ENCODE results near the gene FKBP9.

Gene FKBP9

GRCh38 chr7:33044401-33044718, 87.1 kb downstream of the FKBP9 start:
- no peak for DNase-seq (ENCODE audit: low read depth)
- 0 out of 2 replicates have a peak, but pooled peaks have one; percentile 12 for TF ChIP-seq CTCF (conservative IDR thresholded peaks at IDR 0.05; ENCODE audit: low read length)

GRCh38 chr7:33044986-33045385, 87.7 kb downstream of the FKBP9 start:
- DNase-seq (ENCODE audit: low read depth), result peak; percentile 43
- TF ChIP-seq CTCF (conservative IDR thresholded peaks at IDR 0.05; ENCODE audit: low read length), result no peak
- H3K4me3 ChIP-seq (ENCODE audit: low read length), result no peak overlapping the region

More at GRCh38 chr7:33044401-33044718, 87.1 kb downstream of the FKBP9 start:
- no peak overlapping the region for H3K4me3 ChIP-seq (ENCODE audit: low read length)

GRCh38 chr7:33048257-33048656, 91.0 kb downstream of the FKBP9 start:
- TF ChIP-seq CTCF (conservative IDR thresholded peaks at IDR 0.05; ENCODE audit: low read length), result no peak
- H3K4me3 ChIP-seq (ENCODE audit: low read length), result no peak overlapping the region
- no peak for DNase-seq (ENCODE audit: low read depth)

- no peak overlapping the region for H3K4me3 ChIP-seq (ENCODE audit: low read length)
- TF ChIP-seq CTCF (conservative IDR thresholded peaks at IDR 0.05; ENCODE audit: low read length), result no peak
- no peak for DNase-seq (ENCODE audit: low read depth)
These were observed 91.5 kb downstream of the FKBP9 start for GRCh38 chr7:33048704-33049103.

GRCh38 chr7:33050535-33051318, 93.5 kb downstream of the FKBP9 start:
- no peak overlapping the region for H3K4me3 ChIP-seq (ENCODE audit: low read length)
- TF ChIP-seq CTCF (conservative IDR thresholded peaks at IDR 0.05; ENCODE audit: low read length), result peak; percentile 71
- DNase-seq (ENCODE audit: low read depth), result peak; percentile 54

- H3K4me3 ChIP-seq (ENCODE audit: low read length), result no peak overlapping the region
- no peak for DNase-seq (ENCODE audit: low read depth)
- no peak for TF ChIP-seq CTCF (conservative IDR thresholded peaks at IDR 0.05; ENCODE audit: low read length)
These were observed 96.5 kb downstream of the FKBP9 start for GRCh38 chr7:33053721-33054120.

GRCh38 chr7:33054261-33054964, 97.2 kb downstream of the FKBP9 start:
- H3K4me3 ChIP-seq (ENCODE audit: low read length), result no peak overlapping the region
- TF ChIP-seq CTCF (conservative IDR thresholded peaks at IDR 0.05; ENCODE audit: low read length), result no peak
- DNase-seq (ENCODE audit: low read depth), result no peak

Measured in AG10803 (cell line).